ENCODE results near the gene ANXA6.

The ANXA6 gene

DNA sequence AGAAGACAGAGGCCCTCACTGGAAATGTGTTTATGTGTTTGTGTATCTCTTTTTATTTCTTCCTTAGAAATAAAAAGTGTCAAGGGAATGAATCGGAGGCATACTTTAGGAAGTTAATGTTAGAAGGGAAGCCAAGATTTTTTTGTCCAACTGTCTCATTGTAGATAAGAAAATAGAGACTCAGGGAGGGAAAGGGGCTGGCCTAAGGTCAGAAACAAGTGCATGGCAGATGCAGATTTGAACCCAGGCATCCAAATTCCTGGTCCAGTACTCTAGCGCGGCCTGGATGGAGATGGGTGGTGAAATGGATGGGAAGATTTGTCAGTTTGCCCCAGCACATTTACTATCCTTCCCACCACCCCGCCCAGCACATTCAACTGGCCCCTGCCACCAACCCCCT is 56.9 kb downstream of the ANXA6 start:
- DNase-seq (ENCODE audit: low spot score) = no peak

DNA sequence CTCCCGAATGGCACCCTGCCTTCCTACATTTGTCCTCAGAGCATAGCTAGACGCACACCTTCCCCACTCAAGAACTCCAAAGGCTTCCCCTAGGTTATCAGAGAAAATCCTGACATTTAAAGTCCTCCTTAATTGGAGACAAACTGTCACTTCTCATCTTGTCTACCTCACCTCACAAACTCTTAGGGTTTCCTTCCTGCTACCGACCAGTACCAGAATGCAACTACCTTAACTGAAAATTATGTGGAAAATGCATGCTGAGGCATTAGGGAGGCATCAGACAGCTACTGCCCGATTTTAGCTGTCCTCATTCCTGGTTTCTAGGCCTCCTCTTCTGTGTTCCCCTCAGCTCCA is 58.8 kb downstream of the ANXA6 start:
- no peak for DNase-seq (ENCODE audit: low spot score)

DNA sequence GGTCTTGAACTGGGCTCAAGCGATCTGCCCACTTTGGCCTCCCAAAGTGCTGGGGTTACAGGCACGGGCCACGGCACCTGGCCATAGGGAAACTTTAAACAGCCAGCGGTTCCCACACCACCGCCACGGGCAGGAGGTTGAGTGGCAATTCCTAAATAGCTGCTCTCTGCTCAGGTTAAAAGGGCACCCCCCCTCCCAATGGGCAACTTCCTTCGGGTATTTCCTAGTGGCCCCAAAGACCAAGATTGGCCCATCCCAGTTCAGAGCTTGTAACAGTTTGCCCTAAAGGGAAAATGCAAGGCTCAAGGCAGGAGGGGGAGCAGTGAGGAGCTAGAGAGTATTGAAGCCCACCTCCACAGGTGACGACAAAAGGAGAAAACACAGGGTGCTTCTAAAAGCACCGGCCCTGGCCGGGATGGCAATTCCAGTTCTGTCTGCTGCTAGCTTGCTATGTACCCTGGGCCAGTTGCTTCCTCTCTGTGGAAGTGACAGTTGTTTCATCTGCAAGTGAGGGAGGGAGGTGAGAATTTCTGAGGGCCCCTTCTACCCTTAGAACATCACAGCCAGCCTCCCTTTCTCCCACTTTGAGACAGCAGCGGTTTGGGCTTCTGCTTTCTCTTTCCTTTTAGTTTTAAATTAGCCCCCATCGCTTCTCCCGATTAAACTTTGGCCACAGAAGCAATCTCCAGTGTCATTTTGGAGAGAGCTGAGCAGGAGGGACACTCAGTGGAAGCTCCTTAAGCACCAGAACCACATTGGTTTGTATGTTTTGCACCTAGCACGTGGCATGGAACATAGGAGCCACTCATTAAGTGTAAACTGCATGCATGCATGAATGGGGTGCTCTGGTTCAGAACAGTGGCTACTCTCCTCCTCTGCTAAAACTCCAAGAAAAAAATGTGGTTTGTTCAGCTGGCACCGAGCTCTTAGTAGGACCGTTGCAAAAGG is 59.5 kb downstream of the ANXA6 start:
- DNase-seq (ENCODE audit: low spot score) = no peak

DNA sequence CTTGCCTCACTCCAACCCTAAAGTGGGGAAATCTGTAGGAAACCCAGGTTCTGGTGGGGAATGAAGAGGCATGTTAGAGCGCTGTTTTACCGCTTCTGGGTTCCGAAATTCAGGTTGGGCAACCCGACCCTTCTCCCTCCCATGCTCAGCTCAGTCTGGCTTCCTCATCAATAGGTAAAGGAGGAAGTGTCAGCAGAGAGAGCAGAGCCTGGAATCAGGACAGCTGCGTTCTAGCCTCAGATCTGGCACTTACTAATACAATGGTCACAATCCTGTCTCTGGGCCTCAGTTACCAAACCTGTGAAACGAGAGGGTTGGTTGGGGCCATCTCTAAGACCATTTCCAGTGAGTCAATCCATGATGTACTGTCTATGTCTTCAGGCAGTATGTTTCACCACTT is 60.5 kb downstream of the ANXA6 start:
- DNase-seq (ENCODE audit: low spot score) = no peak

DNA sequence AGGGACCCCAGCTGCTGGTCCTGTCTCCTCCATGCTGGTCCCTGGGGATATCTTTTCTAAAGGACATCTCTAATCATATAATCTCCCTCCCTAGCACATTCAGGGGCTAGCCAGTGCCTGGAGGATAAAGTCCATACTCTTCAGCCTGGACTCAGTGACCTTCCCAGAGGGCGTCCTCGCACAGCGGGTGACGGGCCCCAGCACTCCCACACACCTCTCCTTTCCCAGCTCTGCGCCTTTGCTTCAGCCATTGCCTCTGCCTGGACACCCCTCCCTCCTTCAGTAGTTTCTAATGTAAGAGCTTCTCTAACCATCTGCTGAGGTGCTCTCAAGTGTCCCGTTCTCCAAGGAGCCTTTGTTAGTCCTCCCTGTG is 61.6 kb downstream of the ANXA6 start:
- DNase-seq (ENCODE audit: low spot score) = no peak

DNA sequence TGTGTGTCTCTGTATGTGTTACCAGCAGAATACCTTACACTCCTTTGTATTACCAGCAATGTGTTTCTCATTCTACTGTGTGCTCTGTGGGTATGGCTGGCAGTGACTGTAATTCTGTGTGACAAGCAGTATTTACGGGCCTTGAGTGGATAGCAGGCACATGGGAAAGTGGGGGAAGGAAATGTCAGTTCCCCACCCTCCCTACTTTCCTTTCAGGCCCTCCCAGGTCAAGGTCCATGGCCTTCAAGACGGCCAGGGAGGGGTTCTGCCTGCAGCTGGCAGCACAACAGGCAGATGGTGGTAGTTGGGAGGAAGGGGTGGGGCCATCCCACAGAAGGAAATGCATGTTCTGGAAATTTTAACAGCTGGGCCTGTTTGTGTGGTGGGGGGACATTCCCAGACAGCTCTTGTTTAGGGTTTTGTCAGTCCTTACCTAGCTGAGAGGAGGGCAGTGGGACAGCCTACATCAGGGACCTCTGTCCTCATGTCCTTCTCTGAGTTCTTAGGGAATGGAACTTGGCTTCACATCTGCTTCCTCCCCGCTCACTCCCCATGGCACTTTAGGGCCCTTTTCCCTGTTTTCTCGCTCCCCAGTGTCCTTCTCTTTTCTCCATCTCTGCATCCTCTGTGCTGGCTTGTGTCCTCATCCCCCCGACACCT is 62.1 kb downstream of the ANXA6 start:
- no peak for DNase-seq (ENCODE audit: low spot score)

DNA sequence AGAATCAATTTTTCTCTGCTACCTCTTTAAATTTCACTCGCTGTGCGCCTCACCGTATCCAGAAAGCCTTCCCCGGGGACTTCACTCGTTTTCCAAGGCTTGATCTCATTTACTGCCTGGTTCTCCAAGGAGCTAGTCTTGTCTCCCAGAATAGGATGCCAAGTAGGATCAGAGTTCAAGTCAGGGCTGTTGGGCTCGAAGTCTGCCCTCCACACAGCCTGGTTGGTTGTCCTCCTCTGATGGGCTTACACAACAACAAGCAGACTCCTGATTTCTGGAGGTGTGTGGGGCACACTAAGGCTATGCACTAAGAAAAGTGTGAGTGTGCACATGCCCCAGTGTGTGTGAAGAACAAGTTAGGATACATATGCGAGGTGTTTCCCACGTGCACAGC is 62.7 kb downstream of the ANXA6 start:
- DNase-seq (ENCODE audit: low spot score) = no peak

DNA sequence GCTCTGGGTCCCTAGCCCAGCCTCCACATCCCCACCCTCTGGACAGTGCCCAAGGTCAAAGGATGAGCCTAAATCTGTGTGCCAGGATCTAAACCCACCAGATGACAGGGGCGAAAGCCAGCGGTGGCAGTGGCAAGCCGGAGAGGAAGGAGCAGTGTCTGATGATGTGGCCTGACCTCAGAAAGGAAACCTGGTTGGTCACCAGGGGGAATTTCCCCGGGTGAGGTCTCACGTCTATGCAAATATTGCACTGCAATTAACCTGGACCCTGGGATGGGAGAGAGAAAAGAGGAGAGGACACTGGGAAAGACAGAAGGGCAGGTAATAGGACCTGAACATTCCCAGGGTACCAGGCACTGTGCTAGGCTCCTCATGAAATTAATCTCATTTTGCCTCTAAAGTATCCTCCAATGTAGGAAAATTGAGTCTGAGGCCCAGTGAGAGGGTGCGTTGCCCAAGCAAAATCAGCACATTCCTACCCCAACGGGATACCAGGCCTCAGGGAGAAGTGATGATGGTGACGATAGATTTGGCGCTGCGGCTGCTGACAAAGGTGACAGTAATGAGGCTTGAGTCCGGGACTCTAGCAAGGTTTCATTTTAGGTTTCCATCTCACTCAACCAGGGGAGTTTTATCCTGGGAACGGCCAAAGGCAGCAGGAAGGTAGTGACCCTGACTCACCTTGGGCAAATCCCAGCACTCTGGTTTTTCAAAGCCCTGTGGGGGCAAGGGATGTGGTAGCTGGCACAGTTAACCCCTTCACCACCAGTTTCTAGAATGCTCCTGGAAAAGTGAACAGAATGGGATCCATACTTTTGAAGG is 63.3 kb downstream of the ANXA6 start:
- DNase-seq (ENCODE audit: low spot score) = peak; percentile 37

DNA sequence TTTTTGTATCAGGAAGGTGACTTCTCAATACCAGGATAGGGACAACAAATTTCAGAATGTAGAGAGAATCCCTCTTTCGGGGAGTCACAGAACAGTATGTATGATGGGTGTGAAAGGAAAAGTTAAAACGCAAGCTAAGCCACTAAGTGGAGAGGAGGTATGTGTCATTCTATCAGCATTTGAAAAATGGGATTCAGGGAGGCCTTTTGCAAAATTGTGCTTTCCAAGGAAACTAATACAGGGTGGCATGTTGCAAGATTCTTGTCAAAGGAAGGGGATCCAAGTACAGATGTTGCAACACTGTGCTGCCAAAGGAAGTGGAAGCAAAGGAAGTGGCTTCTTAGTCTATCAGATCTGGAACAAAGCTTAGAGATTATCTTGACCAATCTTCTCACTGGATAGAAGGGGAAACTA is 64.1 kb downstream of the ANXA6 start:
- DNase-seq (ENCODE audit: low spot score) = no peak

DNA sequence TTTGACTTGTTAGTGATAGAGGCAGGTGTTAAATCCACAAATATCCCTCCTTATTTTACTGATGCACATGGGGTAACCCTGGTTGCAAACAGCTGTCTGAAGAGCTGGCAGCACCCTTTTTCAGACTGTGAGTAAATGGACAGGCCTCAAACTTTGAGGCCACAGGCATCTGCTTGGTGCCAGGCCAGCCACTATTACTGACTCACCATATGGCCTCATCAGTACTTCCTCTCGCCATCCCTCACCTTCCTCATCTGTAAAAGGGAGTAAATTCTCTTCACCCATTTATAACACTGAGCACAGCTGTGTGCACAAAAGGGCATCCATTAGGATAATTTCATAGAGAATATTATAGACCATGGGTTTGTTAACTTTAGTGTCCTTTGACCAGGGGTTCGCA is 64.8 kb downstream of the ANXA6 start:
- no peak for DNase-seq (ENCODE audit: low spot score)

DNA sequence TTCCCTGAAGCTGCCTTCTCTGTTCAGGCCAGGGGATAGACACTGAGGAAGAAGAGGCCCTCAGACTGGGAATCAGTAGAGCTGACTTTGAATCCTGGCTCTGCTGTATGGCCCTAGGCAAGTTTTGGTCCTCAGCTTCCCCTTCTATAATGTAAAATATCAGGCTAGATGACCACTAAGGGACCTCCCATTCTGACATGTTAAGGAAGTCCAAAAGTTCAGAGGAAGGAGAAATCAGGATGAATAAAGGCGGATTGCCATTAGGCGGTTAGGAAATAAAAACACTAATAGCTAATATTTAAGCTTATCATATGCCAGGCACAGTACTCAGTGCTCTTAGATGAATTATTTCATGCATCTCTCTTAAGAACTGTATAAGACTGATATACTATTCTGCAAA is 67.9 kb downstream of the ANXA6 start:
- no peak for DNase-seq (ENCODE audit: low spot score)

DNA sequence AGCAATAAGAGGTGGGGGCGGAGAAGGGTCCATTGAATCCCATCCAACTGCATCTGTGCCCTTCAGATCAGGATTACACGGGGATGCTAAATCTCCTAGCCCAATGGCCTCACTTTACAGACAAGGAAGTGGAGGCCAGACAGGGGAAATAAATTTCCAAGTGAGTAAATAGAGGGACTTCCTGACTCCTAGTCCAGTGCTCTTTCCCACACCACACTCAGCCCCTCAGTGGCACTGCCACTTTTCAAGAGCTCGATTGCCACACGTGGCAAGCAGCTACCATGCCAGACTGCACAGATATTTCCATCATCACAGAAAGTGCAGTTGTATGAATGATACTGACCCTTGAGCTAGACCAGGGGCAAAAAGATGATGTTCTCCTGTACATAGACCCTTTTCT is 68.6 kb downstream of the ANXA6 start:
- DNase-seq (ENCODE audit: low spot score) = no peak

DNA sequence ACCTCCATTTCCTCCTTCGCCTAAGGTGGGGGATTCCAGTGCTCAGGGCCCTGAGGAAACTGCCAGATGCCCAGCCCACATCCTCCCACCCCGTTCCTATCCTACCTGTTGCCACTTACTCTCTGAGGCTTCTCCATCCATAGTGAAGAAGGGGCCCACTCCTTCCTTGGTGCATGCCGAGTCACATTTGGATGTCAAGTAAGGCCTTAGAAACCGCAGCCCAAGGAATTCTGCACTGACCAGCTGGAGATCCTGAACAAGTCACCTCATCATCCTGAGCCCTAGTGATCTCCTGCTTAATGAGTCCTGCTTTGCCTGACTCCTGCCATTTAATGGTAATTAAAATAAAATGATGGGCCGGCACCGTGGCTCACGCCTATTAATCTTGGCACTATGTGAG is 70.1 kb downstream of the ANXA6 start:
- no peak for DNase-seq (ENCODE audit: low spot score)

DNA sequence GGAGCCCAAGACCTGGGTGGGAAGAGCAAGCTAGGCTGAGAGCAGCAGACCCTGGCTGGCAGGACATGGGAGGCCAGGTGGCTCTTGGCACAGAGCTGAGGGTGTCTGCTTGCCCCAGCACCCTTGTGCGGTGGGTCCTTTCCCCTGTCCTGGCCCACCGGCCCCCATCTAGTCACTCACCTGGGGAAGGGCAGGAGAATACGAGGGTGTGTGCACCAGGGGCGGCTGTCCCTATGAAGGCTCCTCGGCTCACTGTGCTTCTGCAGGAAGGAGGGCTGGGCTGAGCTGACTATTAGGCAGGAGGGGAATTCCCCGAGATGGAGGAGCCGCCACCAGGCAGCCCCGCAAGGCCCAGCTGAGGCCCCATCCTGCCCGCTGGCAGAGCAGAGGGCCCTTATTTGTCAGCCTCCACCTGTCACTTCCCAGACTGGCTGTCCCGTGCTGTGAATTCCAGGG is 70.6 kb downstream of the ANXA6 start:
- DNase-seq (ENCODE audit: low spot score) = peak; percentile 65

DNA sequence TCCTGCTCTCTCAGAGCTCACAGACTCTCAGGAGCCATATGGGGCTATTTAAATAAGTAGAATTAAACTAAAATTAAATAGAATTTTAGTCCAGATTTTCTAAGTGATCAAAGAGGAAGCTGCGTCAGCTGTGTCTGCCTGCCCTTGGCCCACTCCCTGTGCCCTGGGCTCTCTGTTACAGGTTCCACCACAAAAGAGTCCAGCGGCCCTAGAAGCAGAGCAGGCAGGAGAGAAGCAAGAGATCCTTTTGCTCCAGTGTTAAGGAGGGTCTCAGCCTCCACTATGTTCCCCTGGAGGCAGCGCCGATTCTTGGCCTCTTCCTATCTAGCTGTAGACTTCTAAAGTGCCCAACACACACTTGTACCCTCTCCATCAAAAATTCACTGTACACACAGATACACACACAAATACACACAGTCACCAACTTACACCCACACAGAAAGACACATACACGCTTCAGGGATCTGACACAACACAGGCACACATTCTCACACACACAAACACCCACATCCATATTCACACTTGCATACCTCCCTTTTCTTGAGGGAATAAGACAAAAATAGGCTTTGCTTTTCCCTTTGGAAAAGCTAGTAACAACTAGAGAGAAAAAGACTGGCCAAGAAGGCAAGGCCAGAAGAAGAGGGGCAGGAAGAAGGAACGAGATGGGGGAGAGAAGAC is 71.2 kb downstream of the ANXA6 start:
- DNase-seq (ENCODE audit: low spot score) = no peak

DNA sequence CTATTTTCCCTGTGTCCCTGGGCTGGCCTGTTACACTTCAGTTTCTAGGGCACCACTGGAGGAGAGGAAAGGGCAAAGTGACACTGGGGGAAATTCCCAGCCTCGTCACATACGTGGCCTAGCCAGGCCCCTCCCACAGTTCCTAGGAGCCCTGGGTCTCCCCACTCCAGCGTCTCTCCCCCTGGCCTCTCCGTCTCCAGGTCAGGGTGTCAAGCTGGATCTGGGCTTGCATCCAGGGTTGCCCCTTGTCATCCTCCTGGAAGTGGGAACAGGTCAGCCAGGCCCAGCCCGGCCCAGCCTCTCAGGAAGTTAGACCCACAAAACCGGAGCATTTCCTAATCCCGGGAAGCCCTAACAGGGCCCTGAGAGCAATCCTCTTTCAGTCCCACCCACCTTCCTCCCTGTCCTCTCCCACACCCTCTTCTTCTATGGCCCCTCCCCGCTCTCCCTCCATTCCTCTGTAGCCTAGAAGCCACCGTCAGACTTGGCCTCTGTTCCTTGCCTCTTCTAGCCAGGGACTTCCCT is 72.0 kb downstream of the ANXA6 start:
- DNase-seq (ENCODE audit: low spot score) = peak; percentile 41

DNA sequence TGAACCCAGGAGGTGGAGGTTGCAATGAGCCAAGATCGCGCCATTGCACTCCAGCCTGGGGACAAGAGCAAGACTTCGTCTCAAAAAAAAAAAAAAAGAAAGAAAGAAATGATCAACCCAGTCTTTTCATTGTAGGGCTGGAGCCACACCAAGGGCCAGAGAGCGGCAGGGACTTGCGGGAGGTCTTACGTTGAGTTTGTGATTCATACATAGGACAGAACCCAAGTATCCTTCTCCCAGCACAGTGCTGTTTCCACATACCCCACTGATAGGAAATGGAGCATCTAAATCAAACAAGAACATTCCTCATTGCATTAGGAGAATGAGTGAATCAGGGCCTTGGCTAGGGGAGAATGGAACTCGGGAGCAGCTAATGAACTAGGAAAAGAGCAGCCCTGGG is 73.2 kb downstream of the ANXA6 start:
- DNase-seq (ENCODE audit: low spot score) = no peak

DNA sequence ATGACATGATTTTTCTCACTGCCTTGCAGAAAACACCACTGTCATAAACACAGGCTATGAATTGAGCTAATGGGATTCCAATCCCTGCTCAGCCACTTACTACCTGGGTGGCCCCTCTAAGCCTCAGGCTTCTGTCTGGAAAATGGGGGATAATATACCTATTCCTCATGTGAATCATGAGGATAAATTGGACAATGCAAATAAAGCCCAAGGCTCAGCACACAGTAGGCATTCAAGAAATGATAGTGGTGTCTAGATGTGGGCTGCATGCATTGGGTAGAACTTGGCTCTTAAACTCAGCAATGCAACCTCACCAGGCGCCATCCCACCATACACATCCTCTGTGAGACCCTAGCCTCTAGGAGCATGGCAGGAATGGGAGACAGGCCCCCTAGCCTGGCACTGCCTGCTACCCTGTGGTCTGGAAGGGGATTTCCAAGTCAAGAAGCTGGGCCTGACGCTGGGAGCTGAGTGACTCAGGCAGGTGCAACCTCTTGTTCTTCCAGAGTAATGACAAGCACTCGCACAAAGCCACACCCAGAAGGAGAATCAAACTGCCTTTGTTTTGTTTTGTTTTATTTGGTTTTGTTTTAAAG is 74.4 kb downstream of the ANXA6 start:
- peak; percentile 67 for DNase-seq (ENCODE audit: low spot score)

DNA sequence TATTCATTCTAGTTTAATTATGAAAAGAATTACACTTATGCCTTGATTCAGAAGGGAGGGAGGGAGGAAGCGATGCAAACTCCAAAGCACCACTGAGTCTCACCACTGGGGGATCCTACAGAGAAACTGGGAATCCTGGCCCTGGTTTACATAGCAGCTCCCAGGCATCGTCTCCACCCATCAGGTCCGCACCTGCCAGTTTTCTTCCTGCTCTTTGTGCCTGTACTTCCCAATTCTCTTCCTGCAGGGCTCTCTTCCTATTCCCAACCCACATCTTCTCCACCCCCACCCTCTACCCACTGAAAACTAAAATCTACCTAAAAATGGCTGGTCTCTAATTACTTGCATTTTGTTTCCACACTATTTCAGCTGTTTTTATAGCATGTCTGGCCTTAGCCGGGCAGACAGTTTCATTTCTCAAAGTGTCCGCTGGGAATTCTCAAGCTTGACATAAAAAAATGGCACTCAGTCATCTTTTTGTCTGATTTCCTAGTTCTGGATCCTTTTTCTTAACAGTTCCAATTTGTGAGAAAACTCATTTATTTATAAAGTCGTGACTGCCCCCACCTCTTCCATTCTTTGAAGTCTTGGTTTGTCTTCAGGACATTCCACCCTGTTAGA is 75.2 kb downstream of the ANXA6 start:
- no peak for DNase-seq (ENCODE audit: low spot score)

DNA sequence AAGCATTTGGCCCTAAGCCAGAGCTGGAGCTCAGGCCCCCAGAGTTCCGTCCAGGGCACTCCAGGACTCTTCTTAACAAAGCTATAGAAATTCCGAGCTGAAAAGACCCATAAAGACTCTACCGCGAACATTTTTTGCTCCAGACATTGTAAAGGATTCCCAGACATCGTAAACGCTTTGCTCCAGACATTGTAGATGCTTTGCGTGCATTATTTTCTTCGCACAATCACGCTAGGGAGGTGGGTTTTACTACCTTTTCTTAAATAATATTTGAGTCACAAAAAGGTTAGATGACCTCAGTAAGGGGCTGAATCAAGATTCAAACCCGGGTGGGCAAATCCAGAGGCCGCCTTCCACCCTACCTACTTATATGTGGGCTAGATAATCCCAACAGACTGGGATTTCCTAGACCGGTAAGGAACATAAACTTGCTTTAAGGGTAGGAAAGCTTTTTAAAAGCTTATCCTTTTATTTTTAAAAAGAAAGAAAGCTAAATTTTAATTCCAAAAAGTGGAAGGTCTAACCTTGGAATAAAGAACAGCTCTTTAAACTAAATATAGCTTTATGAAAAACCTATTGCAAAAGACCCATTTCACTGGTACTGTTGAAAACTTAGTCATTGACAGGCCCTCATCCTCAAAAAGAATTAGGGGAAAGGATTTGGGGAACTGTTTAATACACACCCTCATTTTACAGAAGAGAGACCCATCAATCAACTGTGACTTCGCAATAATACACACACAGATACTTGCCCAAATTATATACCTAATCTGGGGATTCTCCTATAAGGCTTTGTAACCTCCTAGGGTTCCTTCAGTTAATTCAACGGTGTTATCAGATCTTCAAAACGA is 75.9 kb downstream of the ANXA6 start:
- no peak for DNase-seq (ENCODE audit: low spot score)

Measured in CD4-positive, alpha-beta T cell treated with Interleukin-6 at 100 ng/mL for 8 hours (primary cell).